Esophagus muscularis mucosa (tissue), 4 donors: Measurements from ENCODE around the gene KCNJ9. TPM values are rescaled to one million over a fixed set of nuclear protein-coding genes. Genes with fewer than 3 reads are reported as not detected.

Experiments used
- DNase-seq: peaks from one replicate; pipeline ENCODE4 v3.0.0-alpha.2; 2017; ENCODE audit errors: extremely low spot score
- H3K27ac ChIP-seq, 4 donors: fragments of 200-600 bp; sonication (generic); replicated peaks in 1 of 4; 1 replicate in 3 of 4; 2 replicates in 1 of 4; pipeline ENCODE4 v1.5.1; 2016 to 2019; ENCODE audit warnings: mild to moderate bottlenecking in 1 of 4
- H3K27me3 ChIP-seq, 4 donors: fragments of 200-600 bp; sonication (generic); one replicate each; pipeline versions ENCODE4 v1.5.1 to v1.6.0; 2016 to 2019
- H3K36me3 ChIP-seq, 4 donors: fragments of 200-600 bp; sonication (generic); one replicate each; pipeline ENCODE4 v1.5.1; 2016 to 2019
- H3K4me1 ChIP-seq, 4 donors: fragments of 200-600 bp; sonication (generic); one replicate each; pipeline ENCODE4 v1.5.1; 2016 to 2019
- H3K4me3 ChIP-seq, 4 donors: fragments of 200-600 bp; sonication (generic); 1 replicate in 2 of 4; 2 replicates in 2 of 4; pipeline ENCODE4 v1.5.1; 2016 to 2019; ENCODE audit warnings: mild to moderate bottlenecking in 4 of 4, moderate library complexity in 1 of 4
- H3K9me3 ChIP-seq, 4 donors: fragments of 200-600 bp; sonication (generic); 1 replicate in 3 of 4; 2 replicates in 1 of 4; pipeline ENCODE4 v1.5.1; 2016 to 2019
- CTCF ChIP-seq, 3 experiments: fragments of 200-600 bp in 2 of 3; fragments of 450-650 bp in 1 of 3; sonication (generic) in 2 of 3; IDR thresholded peaks; one replicate each; pipeline ENCODE4 v1.5.1; 2017 to 2019; ENCODE audit warnings: antibody characterized with exemption in 3 of 3, mild to moderate bottlenecking in 2 of 3, moderate library complexity in 1 of 3
- EP300 ChIP-seq: sonication (generic); formaldehyde crosslinking; IDR thresholded peaks from one replicate; pipeline ENCODE4 v1.6.1; 2017; ENCODE audit warnings: antibody characterized with exemption
- POLR2A ChIP-seq: fragments of 450-650 bp; IDR thresholded peaks from one replicate; pipeline ENCODE4 v1.6.1; 2017; ENCODE audit warnings: antibody characterized with exemption, moderate library complexity, mild to moderate bottlenecking, low read depth
- POLR2AphosphoS5 ChIP-seq, 2 donors: sonication (generic); formaldehyde crosslinking; IDR thresholded peaks; one replicate each; pipeline ENCODE4 v1.6.1; 2017; ENCODE audit warnings: antibody characterized with exemption in 2 of 2
- WGBS: methylation state at CpG from one replicate; pipeline ENCODE4 v1.1.5; 2018; 5-methylcytosine and 5-hydroxymethylcytosine counted together
- intact Hi-C: fragments of 100-400 bp; cut with DNase I; formaldehyde crosslinking; loops from one replicate; pipeline ENCODE4 v1.15.1; 2023
- total RNA-seq, 4 donors: library from RNA; depleted of rRNA; stranded (reverse); fragments of >200 nt; gene quantifications; one replicate each; pipeline versions ENCODE4 v1.1.0 to v1.2.1, GENCODE V29; 2016

The KCNJ9 gene
- total RNA-seq, 4 donors from 2014 or later = not detected

- WGBS = 59% methylated on average over 4 of the region's 4 CpGs
- intact Hi-C loops = no loop called here
- no peak for DNase-seq
- Histone ChIP-seq H3K4me1 (peaks cover 35 to 55% (median 49%) of the 10 kb centered on the region in 4 donors), H3K27me3 (no peaks in the 10 kb centered on the region), H3K27ac (peak overlapping the region; percentile 94 to 98 (median 96)), H3K4me3 (peak overlapping the region in 2 of 4 donors; percentile 68 to 83), H3K9me3 (no peaks in the 10 kb centered on the region), H3K36me3 (peaks cover 17 to 39% (median 37%) of the 10 kb centered on the region in 4 donors)
- TF ChIP-seq EP300 = no peak
- no peak for TF ChIP-seq POLR2A
- peak; percentile 20 to 61 for TF ChIP-seq POLR2AphosphoS5 (IDR thresholded peaks at IDR 0.05)
- no peak for TF ChIP-seq CTCF (IDR thresholded peaks at IDR 0.05)
These were observed 15.2 kb downstream of the KCNJ9 start for GRCh38 chr1:160096274-160097116.

- no peak for DNase-seq
- Histone ChIP-seq H3K9me3 (no peaks in the 10 kb centered on the region), H3K4me3 (peak overlapping the region; percentile 68 to 94 (median 86)), H3K36me3 (peaks cover 8 to 30% (median 29%) of the 10 kb centered on the region in 4 donors), H3K4me1 (peaks cover 42 to 64% (median 58%) of the 10 kb centered on the region in 4 donors), H3K27ac (peak overlapping the region; percentile 94 to 98 (median 96)), H3K27me3 (no peaks in the 10 kb centered on the region)
- intact Hi-C loops = no loop called here
- TF ChIP-seq CTCF (IDR thresholded peaks at IDR 0.05) (no peak), POLR2A (no peak), POLR2AphosphoS5 (IDR thresholded peaks at IDR 0.05) (no peak), EP300 (no peak)
- 79% methylated on average over 5 of the region's 5 CpGs for WGBS
These were observed 16.0 kb downstream of the KCNJ9 start for GRCh38 chr1:160097151-160097910.

- intact Hi-C loops = no loop called here
These were observed 16.8 kb downstream of the KCNJ9 start, which contains the start of gene IGSF8 for GRCh38 chr1:160097911-160098851. TSS of gene IGSF8 (minus strand) at chr1:160098619. CDS start at chr1:160098472, 147 bp downstream.

More at GRCh38 chr1:160097911-160098851, 16.8 kb downstream of the KCNJ9 start, which contains the start of gene IGSF8:
- Histone ChIP-seq H3K4me3 (peak within 1 kb of the TSS; percentile 68 to 94 (median 86)), H3K27me3 (no peaks in the 10 kb centered on the region), H3K27ac (peak within 1 kb of the TSS; percentile 94 to 98 (median 96)), H3K36me3 (peaks cover 4 to 23% (median 20%) of the 10 kb centered on the region in 4 donors), H3K9me3 (no peaks in the 10 kb centered on the region), H3K4me1 (peaks cover 50 to 72% (median 66%) of the 10 kb centered on the region in 4 donors)
- peak; percentile 54 to 59 for TF ChIP-seq POLR2AphosphoS5 (IDR thresholded peaks at IDR 0.05)
- no peak for TF ChIP-seq POLR2A
- TF ChIP-seq EP300 = no peak
- TF ChIP-seq CTCF (IDR thresholded peaks at IDR 0.05) = no peak
- 17% methylated on average over 5 of the region's 64 CpGs for WGBS
- DNase-seq = peak; percentile 97
